ENCODE results near the gene CEP57L1. TPM values are rescaled to one million over a fixed set of nuclear protein-coding genes. Genes with fewer than 3 reads are reported as not detected.

The CEP57L1 gene
- total and polyA plus RNA-seq, 2 experiments from 2014 or later = 11.9 to 18.7 TPM

- Histone ChIP-seq H3K27me3 (no peaks in the 10 kb centered on the region), H4K20me1 (ENCODE audit: insufficient read depth, poor library complexity, severe bottlenecking) (peaks cover 20% of the 10 kb centered on the region), H3K4me2 (peak overlapping the region; percentile 79), H3K4me1 (ENCODE audit: insufficient read depth) (peaks cover 11% of the 10 kb centered on the region), H3K79me2 (peaks cover 62% of the 10 kb centered on the region), H3K27ac (peak overlapping the region; percentile 97), H3K9me3 (ENCODE audit: low read depth) (no peaks in the 10 kb centered on the region), H2AFZ (peak overlapping the region; percentile 73), H3K36me3 (replicated peaks; ENCODE audit: insufficient read depth, low read depth) (no peaks in the 10 kb centered on the region), H3K4me3 (peak overlapping the region; percentile 46), H3K9me2 (replicated peaks; ENCODE audit: insufficient read depth) (no peaks in the 10 kb centered on the region)
- WGBS (ENCODE audit: low lambda C conversion rate, missing lambda C conversion rate) = 2% methylated on average over 8 of the region's 8 CpGs
- TF ChIP-seq CTCF (IDR thresholded peaks at IDR 0.05; ENCODE audit: poor library complexity) = no peak
- no peak for TF ChIP-seq EZH2phosphoT487 (IDR thresholded peaks at IDR 0.05; ENCODE audit: low read depth, severe bottlenecking, unreplicated experiment)
- TF ChIP-seq EZH2 (IDR thresholded peaks at IDR 0.05; ENCODE audit: borderline replicate concordance) = no peak
- DNase-seq (ENCODE audit: low spot score) = no peak
Observed at GRCh38 chr6:109095835-109096084, 453 bp downstream of the CEP57L1 start.

GRCh38 chr6:109096208-109096607 is 901 bp downstream of the CEP57L1 start:
- Histone ChIP-seq H3K79me2 (peaks cover 58% of the 10 kb centered on the region), H3K9me3 (ENCODE audit: low read depth) (no peaks in the 10 kb centered on the region), H2AFZ (peak overlapping the region; percentile 73), H3K4me3 (peak overlapping the region; percentile 46), H3K27ac (peak overlapping the region; percentile 97), H3K4me1 (ENCODE audit: insufficient read depth) (peaks cover 11% of the 10 kb centered on the region), H3K36me3 (replicated peaks; ENCODE audit: insufficient read depth, low read depth) (no peaks in the 10 kb centered on the region), H3K9me2 (replicated peaks; ENCODE audit: insufficient read depth) (no peaks in the 10 kb centered on the region), H4K20me1 (ENCODE audit: insufficient read depth, poor library complexity, severe bottlenecking) (peaks cover 17% of the 10 kb centered on the region), H3K27me3 (no peaks in the 10 kb centered on the region), H3K4me2 (peak overlapping the region; percentile 79)
- WGBS (ENCODE audit: low lambda C conversion rate, missing lambda C conversion rate) = 74% methylated on average over 6 of the region's 6 CpGs
- TF ChIP-seq CTCF (IDR thresholded peaks at IDR 0.05; ENCODE audit: poor library complexity) = no peak
- no peak for TF ChIP-seq EZH2 (IDR thresholded peaks at IDR 0.05; ENCODE audit: borderline replicate concordance)
- TF ChIP-seq EZH2phosphoT487 (IDR thresholded peaks at IDR 0.05; ENCODE audit: low read depth, severe bottlenecking, unreplicated experiment) = no peak
- no peak for DNase-seq (ENCODE audit: low spot score)

- DNase-seq (ENCODE audit: low spot score) = no peak
- no peaks in the 10 kb centered on the region for H3K9me2 ChIP-seq (replicated peaks; ENCODE audit: insufficient read depth)
- H4K20me1 ChIP-seq (ENCODE audit: insufficient read depth, poor library complexity, severe bottlenecking) = peaks cover 10% of the 10 kb centered on the region
- H3K9me3 ChIP-seq (ENCODE audit: low read depth) = no peaks in the 10 kb centered on the region
- H3K27me3 ChIP-seq = no peaks in the 10 kb centered on the region
- peak overlapping the region; percentile 10 for H3K27ac ChIP-seq
- 80% methylated on average over 1 of the region's 1 CpG for WGBS (ENCODE audit: low lambda C conversion rate, missing lambda C conversion rate)
- H3K4me3 ChIP-seq = no peak overlapping the region
- no peaks in the 10 kb centered on the region for H3K36me3 ChIP-seq (replicated peaks; ENCODE audit: insufficient read depth, low read depth)
- H2AFZ ChIP-seq = no peak overlapping the region
- TF ChIP-seq EZH2phosphoT487 (IDR thresholded peaks at IDR 0.05; ENCODE audit: low read depth, severe bottlenecking, unreplicated experiment) (no peak), CTCF (IDR thresholded peaks at IDR 0.05; ENCODE audit: poor library complexity) (no peak), EZH2 (IDR thresholded peaks at IDR 0.05; ENCODE audit: borderline replicate concordance) (no peak)
- peaks cover 8% of the 10 kb centered on the region for H3K4me1 ChIP-seq (ENCODE audit: insufficient read depth)
- H3K79me2 ChIP-seq = peaks cover 48% of the 10 kb centered on the region
- no peak overlapping the region for H3K4me2 ChIP-seq
Observed at GRCh38 chr6:109097661-109098060, 2.4 kb downstream of the CEP57L1 start.

- no peak for TF ChIP-seq EZH2phosphoT487 (IDR thresholded peaks at IDR 0.05; ENCODE audit: low read depth, severe bottlenecking, unreplicated experiment)
- TF ChIP-seq CTCF (IDR thresholded peaks at IDR 0.05; ENCODE audit: poor library complexity) = no peak
- no peak for TF ChIP-seq EZH2 (IDR thresholded peaks at IDR 0.05; ENCODE audit: borderline replicate concordance)
- Histone ChIP-seq H2AFZ (no peak overlapping the region), H3K4me3 (no peak overlapping the region), H3K9me2 (replicated peaks; ENCODE audit: insufficient read depth) (no peaks in the 10 kb centered on the region), H3K4me1 (ENCODE audit: insufficient read depth) (no peaks in the 10 kb centered on the region), H3K79me2 (peaks cover 37% of the 10 kb centered on the region), H3K9me3 (ENCODE audit: low read depth) (no peaks in the 10 kb centered on the region), H3K36me3 (replicated peaks; ENCODE audit: insufficient read depth, low read depth) (no peaks in the 10 kb centered on the region), H3K27ac (no peak overlapping the region), H3K4me2 (no peak overlapping the region), H3K27me3 (no peaks in the 10 kb centered on the region), H4K20me1 (ENCODE audit: insufficient read depth, poor library complexity, severe bottlenecking) (no peaks in the 10 kb centered on the region)
- no peak for DNase-seq (ENCODE audit: low spot score)
- WGBS (ENCODE audit: low lambda C conversion rate, missing lambda C conversion rate) = 43% methylated on average over 1 of the region's 1 CpG
Observed at GRCh38 chr6:109102762-109103161, 7.5 kb downstream of the CEP57L1 start.
